Measurements from ENCODE around the gene MAP3K19. TPM values are rescaled to one million over a fixed set of nuclear protein-coding genes. Genes with fewer than 3 reads are reported as not detected.

The MAP3K19 gene
- total RNA-seq, 1 experiment from 2014 or later: not detected

DNA sequence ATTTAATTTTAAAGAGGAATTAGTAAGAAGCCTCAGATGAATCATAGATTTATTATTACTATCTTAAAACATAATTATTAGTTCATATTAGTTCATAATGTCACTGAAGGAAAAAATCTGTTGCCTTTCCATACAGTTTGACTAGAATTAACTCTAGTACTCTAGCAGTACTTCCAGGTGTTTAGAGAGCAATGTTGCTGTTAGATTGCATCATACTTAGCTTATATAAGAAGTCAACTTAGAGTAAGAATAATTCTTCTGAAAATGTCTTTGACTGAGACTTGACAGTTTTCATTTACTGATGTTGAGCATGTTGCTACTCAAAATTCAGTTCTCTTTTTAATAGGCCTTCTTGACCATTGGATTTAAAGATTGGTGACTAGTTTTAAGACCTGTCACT, 9.5 kb upstream of the MAP3K19 start:
- DNase-seq (ENCODE audit: low read depth, low spot score) (no peak), ATAC-seq (no peak)
- TF ChIP-seq, protein P1, sequence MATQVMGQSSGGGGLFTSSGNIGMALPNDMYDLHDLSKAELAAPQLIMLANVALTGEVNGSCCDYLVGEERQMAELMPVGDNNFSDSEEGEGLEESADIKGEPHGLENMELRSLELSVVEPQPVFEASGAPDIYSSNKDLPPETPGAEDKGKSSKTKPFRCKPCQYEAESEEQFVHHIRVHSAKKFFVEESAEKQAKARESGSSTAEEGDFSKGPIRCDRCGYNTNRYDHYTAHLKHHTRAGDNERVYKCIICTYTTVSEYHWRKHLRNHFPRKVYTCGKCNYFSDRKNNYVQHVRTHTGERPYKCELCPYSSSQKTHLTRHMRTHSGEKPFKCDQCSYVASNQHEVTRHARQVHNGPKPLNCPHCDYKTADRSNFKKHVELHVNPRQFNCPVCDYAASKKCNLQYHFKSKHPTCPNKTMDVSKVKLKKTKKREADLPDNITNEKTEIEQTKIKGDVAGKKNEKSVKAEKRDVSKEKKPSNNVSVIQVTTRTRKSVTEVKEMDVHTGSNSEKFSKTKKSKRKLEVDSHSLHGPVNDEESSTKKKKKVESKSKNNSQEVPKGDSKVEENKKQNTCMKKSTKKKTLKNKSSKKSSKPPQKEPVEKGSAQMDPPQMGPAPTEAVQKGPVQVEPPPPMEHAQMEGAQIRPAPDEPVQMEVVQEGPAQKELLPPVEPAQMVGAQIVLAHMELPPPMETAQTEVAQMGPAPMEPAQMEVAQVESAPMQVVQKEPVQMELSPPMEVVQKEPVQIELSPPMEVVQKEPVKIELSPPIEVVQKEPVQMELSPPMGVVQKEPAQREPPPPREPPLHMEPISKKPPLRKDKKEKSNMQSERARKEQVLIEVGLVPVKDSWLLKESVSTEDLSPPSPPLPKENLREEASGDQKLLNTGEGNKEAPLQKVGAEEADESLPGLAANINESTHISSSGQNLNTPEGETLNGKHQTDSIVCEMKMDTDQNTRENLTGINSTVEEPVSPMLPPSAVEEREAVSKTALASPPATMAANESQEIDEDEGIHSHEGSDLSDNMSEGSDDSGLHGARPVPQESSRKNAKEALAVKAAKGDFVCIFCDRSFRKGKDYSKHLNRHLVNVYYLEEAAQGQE (IDR thresholded peaks at IDR 0.05; ENCODE audit: insufficient read depth in 1 of 2, low read depth in 2 of 2, low read length in 1 of 2): no peak
- TF ChIP-seq POLR2AphosphoS5 (IDR thresholded peaks at IDR 0.05; ENCODE audit: low read depth, low read length): no peak
- TF ChIP-seq TCF7L2 (IDR thresholded peaks at IDR 0.05; ENCODE audit: low read depth, low read length): no peak
- TF ChIP-seq CTCF (IDR thresholded peaks at IDR 0.05): no peak
- TF ChIP-seq SIN3A (IDR thresholded peaks at IDR 0.05; ENCODE audit: borderline replicate concordance, insufficient read depth, low read depth, low read length): no peak
- Histone ChIP-seq H3K27ac (ENCODE audit: low read length) (peak overlapping the region; percentile 73; the same call in 1 of the 2 replicates), H3K36me3 (ENCODE audit: control insufficient read depth, insufficient read depth, low read length) (peaks cover 12% of the 10 kb centered on the region), H3K4me3 (ENCODE audit: low read depth in 2 of 2, low read length in 2 of 2) (no peak overlapping the region), H3K27me3 (ENCODE audit: control insufficient read depth, insufficient read depth, low read length) (no peaks in the 10 kb centered on the region), H3K4me1 (ENCODE audit: control insufficient read depth, insufficient read depth, low read length) (peaks cover 12% of the 10 kb centered on the region), H3K9me3 (ENCODE audit: control insufficient read depth, insufficient read depth, low read depth, low read length) (no peaks in the 10 kb centered on the region)
- ChIA-PET CTCF (no interaction called here), POLR2A (no interaction called here)
- in situ Hi-C loops (cut with HindIII; ENCODE audit: low pct_unique_long_range_greater_than_20kb, low sequenced_read_pairs) (no loop called here), intact Hi-C loops (cut with micrococcal nuclease; ENCODE audit: unreplicated experiment) (no loop called here)
- BruUV-seq (replicated peaks): no TSS peak

GRCh38 chr2:135055182-135055786, 8.0 kb upstream of the MAP3K19 start:
- DNase-seq (ENCODE audit: low read depth, low spot score) (no peak), ATAC-seq (no peak)
- CTCF ChIA-PET: interaction anchor here (0.7 kb wide), 1 partner anchor 129 kb away, joined by 5 read pairs; no protein-coding TSS in a partner anchor
- peaks cover 14% of the 10 kb centered on the region for H3K4me1 ChIP-seq (ENCODE audit: control insufficient read depth, insufficient read depth, low read length)
- no peaks in the 10 kb centered on the region for H3K9me3 ChIP-seq (ENCODE audit: control insufficient read depth, insufficient read depth, low read depth, low read length)
- in situ Hi-C loops (cut with HindIII; ENCODE audit: low pct_unique_long_range_greater_than_20kb, low sequenced_read_pairs): no loop called here
- no peak overlapping the region for H3K27ac ChIP-seq (ENCODE audit: low read length)
- intact Hi-C loops (cut with micrococcal nuclease; ENCODE audit: unreplicated experiment): no loop called here
- H3K36me3 ChIP-seq (ENCODE audit: control insufficient read depth, insufficient read depth, low read length): peaks cover 12% of the 10 kb centered on the region
- no TSS peak for BruUV-seq (replicated peaks)
- H3K4me3 ChIP-seq (ENCODE audit: low read depth in 2 of 2, low read length in 2 of 2): no peak overlapping the region
- TF ChIP-seq CTCF (IDR thresholded peaks at IDR 0.05) (no peak), SIN3A (IDR thresholded peaks at IDR 0.05; ENCODE audit: borderline replicate concordance, insufficient read depth, low read depth, low read length) (no peak)
- POLR2A ChIA-PET: no interaction called here
- no peaks in the 10 kb centered on the region for H3K27me3 ChIP-seq (ENCODE audit: control insufficient read depth, insufficient read depth, low read length)

Data from Panc1 (cell line).